Fibroblast of villous mesenchyme (primary cell): ENCODE data around the gene QPCTL. TPM values are rescaled to one million over a fixed set of nuclear protein-coding genes. Genes with fewer than 3 reads are reported as not detected.
"Not testable (repeated sequence)": the region's sequence is repeated elsewhere in the genome, so short reads cannot be mapped to it uniquely, and the experiment has no call there.

ENCODE experiments used
- DNase-seq: peaks from one replicate; pipeline ENCODE4 v3.0.0-alpha.2; 2010; ENCODE audit warnings: low read depth
- H3K4me3 ChIP-seq: 2 replicates; pipeline ENCODE4 v1.5.1; 2011; ENCODE audit warnings: low read depth, mild to moderate bottlenecking, low read length
- total RNA-seq: library from RNA; depleted of rRNA; stranded (reverse); fragments of >200 nt; gene quantifications from 2 replicates; pipeline ENCODE4 v1.2.3, GENCODE V29; 2012
- TF ChIP-seq, protein P1 (sequence below): IDR thresholded peaks from 2 replicates; pipeline ENCODE4 v1.5.1; 2012; ENCODE audit warnings: low read depth, mild to moderate bottlenecking, low read length; ENCODE audit not compliant: insufficient read depth

QPCTL gene
- total RNA-seq, 1 donor: 29.8 TPM

DNA sequence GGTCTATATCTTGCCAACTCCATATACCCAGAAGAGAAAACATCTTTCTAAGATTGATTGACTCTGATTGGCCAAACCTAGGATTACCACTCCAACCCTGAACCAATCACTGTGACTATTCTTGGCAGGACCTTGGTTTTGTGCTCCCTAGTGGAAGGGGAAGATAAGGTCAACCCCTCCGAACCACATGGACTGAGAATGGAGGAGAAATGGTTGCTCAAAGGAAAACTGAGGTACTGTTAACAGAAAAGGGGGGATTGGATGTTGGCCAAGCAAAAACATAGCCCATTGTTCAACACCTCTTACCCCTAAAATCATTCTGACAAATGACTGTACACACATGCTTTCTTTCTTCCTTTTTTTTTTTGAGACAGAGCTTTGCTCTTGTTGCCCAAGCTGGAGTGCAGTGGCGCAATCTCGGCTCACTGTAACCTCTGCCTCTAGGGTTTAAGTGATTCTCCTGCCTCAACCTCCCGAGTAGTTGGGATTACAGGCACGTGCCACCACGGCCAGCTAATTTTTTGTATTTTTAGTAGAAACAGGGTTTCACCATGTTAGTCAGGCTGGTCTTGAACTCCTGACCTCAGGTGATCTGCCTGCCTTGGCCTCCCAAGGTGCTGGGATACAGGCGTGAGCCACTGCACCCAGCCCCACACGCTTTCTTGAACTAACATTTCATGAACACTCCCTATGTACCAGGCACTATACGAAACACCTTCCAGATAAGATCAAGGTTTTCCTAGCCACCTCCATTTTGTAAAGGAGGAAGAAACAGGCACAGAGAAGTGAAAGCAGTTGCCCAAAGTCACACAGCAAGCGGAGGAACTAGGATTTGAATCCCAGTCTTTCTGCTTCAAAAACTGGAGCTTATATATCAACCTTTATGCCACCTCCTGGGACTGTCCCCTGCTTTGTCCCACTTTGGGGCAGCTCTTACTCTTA, 47.3 kb downstream of the QPCTL start:
- H3K4me3 ChIP-seq: no peak overlapping the region
- DNase-seq: no peak
- TF ChIP-seq, protein P1, sequence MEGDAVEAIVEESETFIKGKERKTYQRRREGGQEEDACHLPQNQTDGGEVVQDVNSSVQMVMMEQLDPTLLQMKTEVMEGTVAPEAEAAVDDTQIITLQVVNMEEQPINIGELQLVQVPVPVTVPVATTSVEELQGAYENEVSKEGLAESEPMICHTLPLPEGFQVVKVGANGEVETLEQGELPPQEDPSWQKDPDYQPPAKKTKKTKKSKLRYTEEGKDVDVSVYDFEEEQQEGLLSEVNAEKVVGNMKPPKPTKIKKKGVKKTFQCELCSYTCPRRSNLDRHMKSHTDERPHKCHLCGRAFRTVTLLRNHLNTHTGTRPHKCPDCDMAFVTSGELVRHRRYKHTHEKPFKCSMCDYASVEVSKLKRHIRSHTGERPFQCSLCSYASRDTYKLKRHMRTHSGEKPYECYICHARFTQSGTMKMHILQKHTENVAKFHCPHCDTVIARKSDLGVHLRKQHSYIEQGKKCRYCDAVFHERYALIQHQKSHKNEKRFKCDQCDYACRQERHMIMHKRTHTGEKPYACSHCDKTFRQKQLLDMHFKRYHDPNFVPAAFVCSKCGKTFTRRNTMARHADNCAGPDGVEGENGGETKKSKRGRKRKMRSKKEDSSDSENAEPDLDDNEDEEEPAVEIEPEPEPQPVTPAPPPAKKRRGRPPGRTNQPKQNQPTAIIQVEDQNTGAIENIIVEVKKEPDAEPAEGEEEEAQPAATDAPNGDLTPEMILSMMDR: no peak

DNA sequence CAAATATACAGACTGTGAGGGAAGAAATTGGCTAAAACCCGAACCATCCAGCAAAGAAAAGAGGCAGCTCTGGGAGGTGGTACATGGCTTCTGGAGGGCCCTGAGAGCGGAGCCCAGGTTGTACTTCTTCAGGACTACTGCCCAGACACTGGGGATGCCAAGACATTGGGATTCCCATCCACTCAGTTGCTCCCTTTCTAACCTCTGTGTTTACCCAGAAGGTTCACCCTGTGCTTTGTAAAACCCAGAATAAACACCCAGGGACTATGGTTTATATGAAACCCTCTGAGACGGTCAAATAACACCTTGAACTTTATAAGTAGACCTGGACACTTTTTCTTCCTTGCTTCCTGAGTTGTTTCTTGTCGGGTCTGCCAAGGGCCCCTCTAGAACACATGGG, 50.5 kb downstream of the QPCTL start:
- no peak for DNase-seq
- TF ChIP-seq, protein P1: no peak
- no peak overlapping the region for H3K4me3 ChIP-seq

DNA sequence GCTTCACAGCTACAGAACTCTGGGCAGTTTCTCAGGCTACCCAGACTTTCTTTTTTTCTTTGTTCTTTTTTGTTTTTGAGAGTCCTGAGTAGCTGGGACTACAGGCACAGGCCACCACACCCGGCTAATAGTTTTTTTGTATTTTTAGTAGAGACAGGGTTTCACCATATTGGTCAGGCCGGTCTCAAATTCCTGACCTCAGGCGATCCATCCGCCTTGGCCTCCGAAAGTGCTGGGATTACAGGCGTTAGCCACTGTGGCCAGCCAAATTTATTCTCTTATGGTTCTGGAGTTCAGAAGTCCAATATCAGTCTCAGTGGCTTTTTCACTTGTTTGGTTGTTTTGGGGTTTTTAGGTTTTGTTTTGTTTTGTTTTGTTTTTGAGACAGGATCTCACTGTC, 53.1 kb downstream of the QPCTL start:
- DNase-seq: no peak
- no peak overlapping the region for H3K4me3 ChIP-seq
- TF ChIP-seq, protein P1: no peak

DNA sequence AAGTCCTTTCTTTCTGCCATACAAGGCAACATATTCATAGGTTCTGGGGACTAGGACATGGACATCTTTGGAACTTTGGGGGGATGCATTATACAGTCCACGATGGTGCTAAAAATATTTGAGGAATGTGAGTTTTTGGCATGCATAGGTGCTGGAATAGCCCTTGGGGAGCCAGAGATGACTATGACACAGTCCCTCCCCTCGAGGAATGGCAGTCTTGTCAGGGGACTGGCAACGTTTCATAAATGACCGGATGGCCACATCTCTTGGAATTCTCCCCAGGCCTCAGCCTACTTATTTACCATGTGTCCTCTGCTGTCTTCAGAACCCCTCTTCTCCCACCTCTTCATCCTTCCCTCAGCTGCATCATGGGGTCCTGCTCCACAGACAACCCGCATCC, 54.4 kb downstream of the QPCTL start:
- TF ChIP-seq, protein P1: no peak
- no peak for DNase-seq
- H3K4me3 ChIP-seq: no peak overlapping the region

DNA sequence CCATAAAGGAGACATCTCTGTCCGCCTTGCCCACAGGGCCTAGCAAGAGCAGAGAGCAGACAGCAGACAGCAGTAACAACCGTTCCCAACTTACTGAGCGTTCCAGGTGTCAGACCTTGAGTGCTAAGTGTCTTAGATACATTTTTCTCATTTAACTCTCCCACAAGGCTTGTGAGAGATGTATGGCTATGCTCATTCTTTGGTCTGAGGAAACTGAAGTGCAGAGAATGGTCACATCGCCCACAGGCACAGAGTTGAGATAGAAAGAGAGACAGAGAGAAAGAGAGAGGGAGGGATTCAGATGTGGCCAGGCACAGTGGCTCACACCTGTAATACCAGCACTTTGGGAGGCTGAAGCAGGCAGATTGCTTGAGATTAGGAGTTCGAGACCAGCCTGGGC, 55.0 kb downstream of the QPCTL start:
- TF ChIP-seq, protein P1: no peak
- H3K4me3 ChIP-seq: no peak overlapping the region
- no peak for DNase-seq

DNA sequence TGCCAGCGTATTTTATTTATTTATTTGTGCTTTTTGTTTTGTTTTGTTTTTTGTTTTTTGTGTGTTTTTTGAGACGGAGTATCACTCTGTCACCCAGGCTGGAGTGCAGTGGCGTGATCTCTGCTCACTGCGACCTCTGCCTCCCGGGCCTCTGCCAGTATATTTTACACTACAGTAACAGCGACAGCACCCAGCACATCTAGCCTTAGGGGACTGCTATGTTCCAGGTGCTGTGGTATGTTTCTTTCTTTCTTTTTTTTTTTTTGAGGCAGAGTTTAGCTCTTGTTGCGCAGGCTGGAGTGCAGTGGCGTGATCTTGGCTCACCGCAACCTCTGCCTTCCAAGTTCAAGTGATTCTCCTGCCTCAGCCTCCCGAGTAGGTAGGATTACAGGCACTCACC, 59.0 kb downstream of the QPCTL start:
- H3K4me3 ChIP-seq, DNase-seq: not testable (repeated sequence)

DNA sequence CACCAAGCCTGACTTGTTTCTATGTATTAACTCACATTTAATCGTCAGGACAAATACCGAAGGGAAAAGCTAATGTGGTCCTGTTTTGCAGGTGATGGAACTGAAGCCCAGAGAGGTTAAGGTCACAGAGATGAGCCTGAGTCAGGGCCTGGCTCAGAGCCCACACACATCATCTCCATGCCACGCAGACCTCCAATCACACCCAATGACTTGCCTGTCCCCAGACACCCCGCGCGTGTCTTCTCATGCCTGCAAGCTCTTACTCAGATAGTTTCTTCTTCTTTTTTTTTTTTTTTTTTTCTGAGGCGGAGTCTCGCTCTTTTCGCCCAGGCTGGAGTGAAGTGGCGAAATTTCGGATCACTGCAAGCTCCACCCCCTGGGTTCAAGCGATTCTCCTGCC, 60.2 kb downstream of the QPCTL start:
- TF ChIP-seq, protein P1: no peak
- no peak for DNase-seq
- no peak overlapping the region for H3K4me3 ChIP-seq
